Cardiac fibroblast (primary cell): ENCODE results near the gene COL23A1.

ENCODE experiments used
- DNase-seq, 2 donors: peaks; one replicate each; pipeline versions ENCODE4 v3.0.0 to v3.0.0-alpha.2; 2010; ENCODE audit warnings: low read depth in 2 of 2
- H3K4me3 ChIP-seq, 2 donors: replicated peaks in 1 of 2; 1 replicate in 1 of 2; 2 replicates in 1 of 2; pipeline ENCODE4 v1.5.1; 2011; ENCODE audit warnings: low read depth in 2 of 2, low read length in 2 of 2, mild to moderate bottlenecking in 2 of 2, moderate library complexity in 1 of 2
- CTCF ChIP-seq: IDR thresholded peaks from one replicate; pipeline ENCODE4 v1.5.1; 2011; ENCODE audit warnings: low read depth, mild to moderate bottlenecking, low read length, inconsistent platforms

The COL23A1 gene

DNA sequence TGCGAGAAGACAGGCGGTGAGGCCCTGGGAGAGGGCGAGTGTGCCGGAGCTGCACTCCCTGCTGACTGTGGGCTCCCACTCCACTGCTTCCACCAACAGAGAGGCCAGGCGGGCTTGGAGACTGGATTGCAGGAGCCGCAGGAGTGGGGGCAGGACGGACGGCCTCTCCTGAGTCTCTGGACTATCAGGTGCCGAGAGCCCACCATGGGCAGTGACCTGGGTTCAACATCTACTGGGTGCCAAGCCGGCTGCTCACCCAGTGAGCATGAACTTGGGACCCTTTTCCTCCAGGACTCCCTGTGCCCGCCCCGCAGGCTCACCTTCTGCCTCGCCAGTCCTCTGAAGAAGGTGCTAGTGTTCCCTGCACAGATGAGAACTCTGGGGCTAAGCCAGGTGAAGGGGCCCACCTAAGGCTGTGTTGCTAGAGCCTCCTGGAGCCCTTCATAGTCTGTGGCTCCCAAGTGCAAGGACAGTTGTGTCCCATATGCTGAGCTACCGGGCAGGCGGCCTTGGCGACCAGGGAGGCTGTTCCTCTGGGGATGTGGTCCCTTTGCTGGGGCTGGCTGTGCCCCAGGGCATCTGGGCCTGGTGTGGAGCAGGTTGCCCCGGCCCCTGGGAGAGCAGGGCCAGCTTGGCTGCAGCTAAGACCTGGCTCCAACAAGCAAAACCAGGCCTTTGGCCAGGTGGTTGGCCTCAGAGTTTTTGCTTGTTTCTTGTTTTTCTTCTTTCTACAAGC lies 279.9 kb downstream of the COL23A1 start:
- no peak for DNase-seq
- no peak overlapping the region for H3K4me3 ChIP-seq
- no peak for TF ChIP-seq CTCF

DNA sequence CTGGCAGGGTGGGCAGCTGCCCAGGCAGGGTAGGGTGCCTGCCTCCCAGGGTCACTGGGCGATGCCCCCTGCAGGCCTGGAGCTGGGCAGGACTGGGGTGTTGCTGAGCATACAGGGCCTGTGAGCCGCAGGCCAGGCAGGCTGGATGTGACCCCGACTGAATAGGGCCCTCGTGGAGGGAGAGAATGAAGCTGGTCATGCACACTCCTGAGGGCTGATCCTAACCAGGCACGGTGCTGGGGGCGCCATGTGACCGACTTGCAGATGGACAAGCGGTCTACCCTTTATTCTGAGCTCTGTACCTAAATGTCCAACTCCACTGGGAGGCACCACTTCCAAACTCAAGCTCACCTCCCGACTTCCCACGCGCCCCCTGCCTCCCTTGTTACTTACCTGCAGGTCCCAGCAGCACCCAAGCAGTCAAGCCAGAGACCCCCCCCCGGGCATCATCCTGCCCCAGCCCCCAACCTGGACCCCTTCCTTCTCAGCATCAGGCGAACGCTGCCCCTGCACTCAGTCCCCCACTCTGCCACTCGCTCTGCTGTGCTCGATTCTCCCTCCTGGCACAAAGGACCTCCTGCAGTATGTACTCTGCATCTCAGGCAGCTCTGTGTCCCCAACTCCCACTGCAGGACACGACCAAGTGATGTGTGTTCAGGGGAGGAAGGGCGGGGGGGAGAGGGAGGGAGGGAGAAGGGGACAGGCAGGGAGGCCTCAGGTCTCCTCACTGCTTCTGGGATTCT lies 280.8 kb downstream of the COL23A1 start:
- TF ChIP-seq CTCF, result no peak
- H3K4me3 ChIP-seq, result no peak overlapping the region
- DNase-seq, result no peak

GRCh38 chr5:178308541-178309092 lies 281.6 kb downstream of the COL23A1 start:
- no peak overlapping the region for H3K4me3 ChIP-seq
- TF ChIP-seq CTCF, result no peak
- DNase-seq, result no peak

DNA sequence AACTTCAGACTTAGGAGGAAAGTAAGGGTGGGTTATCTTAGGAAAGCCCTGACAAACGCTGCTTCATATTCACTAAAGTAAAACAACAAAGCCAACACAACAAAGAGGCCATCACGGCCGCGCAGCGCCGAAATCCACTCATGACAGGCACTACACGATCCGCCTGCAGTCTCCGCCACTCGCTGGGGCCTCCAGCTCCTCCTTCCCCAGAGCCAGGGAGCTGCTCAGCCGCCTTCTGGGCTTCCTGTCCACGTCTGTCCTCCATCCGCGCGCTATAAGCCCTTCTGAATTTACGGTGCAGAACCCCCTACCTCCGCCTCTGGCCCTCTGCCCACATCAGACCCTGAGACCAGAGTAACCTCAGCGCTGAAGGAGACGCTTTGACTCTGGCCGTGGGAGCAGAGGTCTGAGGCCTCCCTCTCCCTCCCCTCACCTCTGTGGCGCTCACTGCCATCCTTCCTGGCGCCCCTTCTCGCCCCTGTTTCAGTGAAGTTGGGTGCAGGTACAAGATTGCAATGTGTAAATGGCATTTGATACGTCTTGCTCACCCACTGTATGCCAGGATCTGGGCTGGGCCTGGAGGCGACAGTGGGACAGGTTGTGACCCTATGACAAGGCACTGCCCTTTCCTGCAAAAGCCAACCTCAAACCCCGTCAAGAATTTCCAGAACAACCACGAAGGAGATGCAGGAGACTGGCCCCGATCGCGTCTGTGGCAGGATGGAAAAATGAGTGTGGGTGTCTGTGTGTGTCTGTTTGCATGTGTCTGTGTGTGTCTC lies 282.7 kb downstream of the COL23A1 start:
- no peak for DNase-seq
- H3K4me3 ChIP-seq, result no peak overlapping the region
- TF ChIP-seq CTCF, result no peak

DNA sequence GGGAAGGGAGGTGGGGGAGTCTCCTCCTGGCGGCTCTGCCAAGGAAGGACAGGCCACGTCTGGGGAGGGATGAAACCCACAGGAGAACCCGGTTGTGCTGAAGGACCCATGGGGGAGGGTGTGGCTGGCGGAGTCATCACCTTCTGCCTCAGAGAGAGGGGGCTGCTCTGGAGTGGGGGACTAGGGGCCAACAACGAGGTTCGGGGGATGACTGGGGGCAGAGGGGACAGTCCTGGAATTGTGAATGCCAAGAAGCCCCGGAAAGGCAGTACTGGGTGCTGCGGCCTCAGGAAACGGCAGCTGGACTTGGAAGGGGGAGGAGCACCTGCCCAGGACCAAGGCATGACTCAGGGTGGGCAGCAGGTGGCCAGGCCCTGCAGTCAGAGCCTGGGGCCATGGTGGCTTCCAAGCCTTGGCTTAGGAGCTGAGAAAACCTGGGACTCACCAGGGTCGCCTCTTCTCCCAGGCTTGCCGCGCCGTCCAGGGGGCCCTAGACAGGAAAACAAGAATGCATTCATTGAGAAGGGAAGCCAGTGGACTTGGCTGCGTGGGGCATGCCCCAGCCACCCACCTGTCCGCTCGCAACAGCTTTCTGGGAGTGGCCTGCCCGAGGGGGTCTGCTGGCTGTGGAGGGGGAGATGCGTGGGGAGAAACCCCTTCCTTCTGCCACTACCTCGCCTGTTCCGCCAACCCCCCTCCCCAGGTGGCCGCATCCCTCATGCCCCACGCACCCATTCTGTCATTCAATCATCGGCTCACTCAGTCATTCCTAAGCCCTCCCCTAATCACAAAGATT lies 283.6 kb downstream of the COL23A1 start:
- H3K4me3 ChIP-seq, result no peak overlapping the region
- no peak for DNase-seq
- TF ChIP-seq CTCF, result no peak

GRCh38 chr5:178305801-178306200 lies 284.4 kb downstream of the COL23A1 start:
- no peak overlapping the region for H3K4me3 ChIP-seq
- TF ChIP-seq CTCF, result no peak
- no peak for DNase-seq
